ENCODE measurements around the gene DAB2IP. TPM values are rescaled to one million over a fixed set of nuclear protein-coding genes. Genes with fewer than 3 reads are reported as not detected.

The DAB2IP gene
- total and polyA plus RNA-seq, 8 donors, result 17.5 to 303 (median 45.6) TPM

- H3K27ac ChIP-seq, result peak overlapping the region; percentile 34 to 84 (median 75)
- H3K36me3 ChIP-seq, result no peaks in the 10 kb centered on the region
- H3K4me1 ChIP-seq, result peaks cover 34 to 84% (median 63%) of the 10 kb centered on the region in 4 donors
- H3K4me3 ChIP-seq, result peak overlapping the region in 2 of 4 donors; percentile 6 to 12
- intact Hi-C loops (cut with DNase I; ENCODE audit: low total_unique reads), result no loop called here
- no peak for TF ChIP-seq CTCF (IDR thresholded peaks at IDR 0.05)
- TF ChIP-seq POLR2A (IDR thresholded peaks at IDR 0.05), result no peak
- no peak for TF ChIP-seq EP300 (IDR thresholded peaks at IDR 0.05)
- TF ChIP-seq POLR2AphosphoS5 (IDR thresholded peaks at IDR 0.05), result no peak
- peaks cover 0 to 9% (median 0%) of the 10 kb centered on the region in 3 donors for H3K27me3 ChIP-seq
- no peak for DNase-seq
- H3K9me3 ChIP-seq, result no peaks in the 10 kb centered on the region
- WGBS, 5 donors, result 63 to 85% (median 77%) methylated on average over 10 of the region's 10 CpGs
Measured at GRCh38 chr9:121658591-121658990, 7.2 kb downstream of the DAB2IP start.

- intact Hi-C loops (cut with DNase I; ENCODE audit: low total_unique reads), result no loop called here
- no peak for DNase-seq
Measured at GRCh38 chr9:121660367-121660766, 8.9 kb downstream of the DAB2IP start.

GRCh38 chr9:121660876-121661275 lies 9.4 kb downstream of the DAB2IP start:
- TF ChIP-seq CTCF (IDR thresholded peaks at IDR 0.05) (no peak), POLR2AphosphoS5 (IDR thresholded peaks at IDR 0.05) (no peak), POLR2A (IDR thresholded peaks at IDR 0.05) (no peak), EP300 (IDR thresholded peaks at IDR 0.05) (no peak)
- peaks cover 20 to 64% (median 42%) of the 10 kb centered on the region in 4 donors for H3K4me1 ChIP-seq
- H3K27me3 ChIP-seq, result no peaks in the 10 kb centered on the region
- no peaks in the 10 kb centered on the region for H3K36me3 ChIP-seq
- 81 to 90% (median 88%) methylated on average over 8 of the region's 8 CpGs for WGBS, 5 donors
- H3K27ac ChIP-seq, result no peak overlapping the region
- intact Hi-C loops (cut with DNase I; ENCODE audit: low total_unique reads), result no loop called here
- no peak for DNase-seq
- no peak overlapping the region for H3K4me3 ChIP-seq
- no peaks in the 10 kb centered on the region for H3K9me3 ChIP-seq

More at GRCh38 chr9:121660367-121660766, 8.9 kb downstream of the DAB2IP start:
- TF ChIP-seq POLR2A (IDR thresholded peaks at IDR 0.05) (no peak), POLR2AphosphoS5 (IDR thresholded peaks at IDR 0.05) (no peak), CTCF (IDR thresholded peaks at IDR 0.05) (no peak), EP300 (IDR thresholded peaks at IDR 0.05) (no peak)
- H3K4me1 ChIP-seq, result peaks cover 20 to 68% (median 45%) of the 10 kb centered on the region in 4 donors
- no peaks in the 10 kb centered on the region for H3K36me3 ChIP-seq
- peak overlapping the region in 1 of 5 donors; percentile 27 for H3K27ac ChIP-seq
- no peak overlapping the region for H3K4me3 ChIP-seq
- H3K9me3 ChIP-seq, result no peaks in the 10 kb centered on the region
- WGBS, 5 donors, result 78 to 92% (median 89%) methylated on average over 6 of the region's 6 CpGs
- H3K27me3 ChIP-seq, result no peaks in the 10 kb centered on the region

GRCh38 chr9:121661328-121661727 lies 9.9 kb downstream of the DAB2IP start:
- Histone ChIP-seq H3K27ac (no peak overlapping the region), H3K36me3 (no peaks in the 10 kb centered on the region), H3K4me1 (peaks cover 18 to 68% (median 42%) of the 10 kb centered on the region in 4 donors), H3K9me3 (no peaks in the 10 kb centered on the region), H3K4me3 (no peak overlapping the region), H3K27me3 (no peaks in the 10 kb centered on the region)
- intact Hi-C loops (cut with DNase I; ENCODE audit: low total_unique reads), result no loop called here
- TF ChIP-seq POLR2AphosphoS5 (IDR thresholded peaks at IDR 0.05) (no peak), CTCF (IDR thresholded peaks at IDR 0.05) (no peak), POLR2A (IDR thresholded peaks at IDR 0.05) (no peak), EP300 (IDR thresholded peaks at IDR 0.05) (no peak)
- DNase-seq, result no peak
- 80 to 93% (median 84%) methylated on average over 5 of the region's 5 CpGs for WGBS, 5 donors

Measured in stomach (tissue), 9 donors.